ENCODE measurements around the gene VGLL2. TPM values are rescaled to one million over a fixed set of nuclear protein-coding genes. Genes with fewer than 3 reads are reported as not detected.

The VGLL2 gene
- polyA plus RNA-seq, 1 experiment = not detected

DNA sequence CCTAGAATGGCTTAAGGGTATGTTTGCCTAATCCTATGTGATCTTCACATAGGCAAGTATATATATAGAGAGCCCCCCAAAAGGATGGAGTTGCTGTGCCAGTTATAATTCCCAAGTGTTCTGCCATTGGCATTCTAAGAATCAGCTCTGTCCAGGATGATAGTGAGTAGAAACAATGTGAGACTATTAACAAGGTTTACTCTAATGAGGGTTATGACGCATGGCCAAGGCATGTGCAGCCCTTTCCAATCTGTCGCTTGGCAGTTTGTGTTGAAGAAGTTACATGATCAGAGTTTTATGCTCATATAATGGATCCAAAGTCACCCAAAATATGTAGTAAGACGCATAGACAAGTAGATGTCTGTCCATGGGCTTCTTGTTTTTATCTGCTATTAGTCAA is 33.6 kb downstream of the VGLL2 start:
- no peaks in the 10 kb centered on the region for H3K27me3 ChIP-seq (ENCODE audit: control insufficient read depth, insufficient read depth, low read length)
- ChIA-PET CTCF (interaction anchor here (0.6 kb wide), 1 partner anchor 866 kb away, joined by 3 read pairs; no protein-coding TSS in a partner anchor), POLR2A (no interaction called here)
- no peaks in the 10 kb centered on the region for H3K36me3 ChIP-seq (ENCODE audit: control insufficient read depth, insufficient read depth, low read length)
- TF ChIP-seq, protein P1, sequence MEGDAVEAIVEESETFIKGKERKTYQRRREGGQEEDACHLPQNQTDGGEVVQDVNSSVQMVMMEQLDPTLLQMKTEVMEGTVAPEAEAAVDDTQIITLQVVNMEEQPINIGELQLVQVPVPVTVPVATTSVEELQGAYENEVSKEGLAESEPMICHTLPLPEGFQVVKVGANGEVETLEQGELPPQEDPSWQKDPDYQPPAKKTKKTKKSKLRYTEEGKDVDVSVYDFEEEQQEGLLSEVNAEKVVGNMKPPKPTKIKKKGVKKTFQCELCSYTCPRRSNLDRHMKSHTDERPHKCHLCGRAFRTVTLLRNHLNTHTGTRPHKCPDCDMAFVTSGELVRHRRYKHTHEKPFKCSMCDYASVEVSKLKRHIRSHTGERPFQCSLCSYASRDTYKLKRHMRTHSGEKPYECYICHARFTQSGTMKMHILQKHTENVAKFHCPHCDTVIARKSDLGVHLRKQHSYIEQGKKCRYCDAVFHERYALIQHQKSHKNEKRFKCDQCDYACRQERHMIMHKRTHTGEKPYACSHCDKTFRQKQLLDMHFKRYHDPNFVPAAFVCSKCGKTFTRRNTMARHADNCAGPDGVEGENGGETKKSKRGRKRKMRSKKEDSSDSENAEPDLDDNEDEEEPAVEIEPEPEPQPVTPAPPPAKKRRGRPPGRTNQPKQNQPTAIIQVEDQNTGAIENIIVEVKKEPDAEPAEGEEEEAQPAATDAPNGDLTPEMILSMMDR (IDR thresholded peaks at IDR 0.05; ENCODE audit: insufficient read depth, low read depth, low read length) = no peak
- no peak overlapping the region for H3K4me3 ChIP-seq (ENCODE audit: low read depth, low read length)
- no peak for DNase-seq (ENCODE audit: low read depth)

DNA sequence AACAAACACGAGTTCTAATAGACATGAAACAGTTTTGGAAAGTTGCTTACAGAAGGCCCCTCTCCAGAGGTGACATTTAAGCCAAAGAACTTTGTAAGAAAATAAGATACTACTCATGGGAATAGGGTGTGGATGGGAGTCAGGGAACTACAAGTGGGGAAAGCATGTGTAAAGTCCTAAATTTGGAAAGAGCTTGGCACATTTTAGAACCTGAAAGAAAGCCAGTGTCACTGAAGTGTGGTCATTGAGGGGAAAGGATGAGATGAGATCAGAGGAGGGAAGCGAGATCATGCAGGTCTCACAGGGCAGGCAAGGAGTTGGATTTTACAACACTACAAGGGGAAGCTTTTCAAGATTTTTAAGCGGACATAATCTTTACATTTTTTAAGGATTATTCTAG is 38.0 kb downstream of the VGLL2 start:
- ChIA-PET CTCF (interaction anchor here (1.5 kb wide), 1 partner anchor 9 kb away, joined by 3 read pairs; no protein-coding TSS in a partner anchor), POLR2A (no interaction called here)
- H3K4me3 ChIP-seq (ENCODE audit: low read depth, low read length) = no peak overlapping the region
- no peaks in the 10 kb centered on the region for H3K36me3 ChIP-seq (ENCODE audit: control insufficient read depth, insufficient read depth, low read length)
- H3K27me3 ChIP-seq (ENCODE audit: control insufficient read depth, insufficient read depth, low read length) = no peaks in the 10 kb centered on the region; the same call in 1 of the 2 replicates
- DNase-seq (ENCODE audit: low read depth) = no peak
- TF ChIP-seq, protein P1 (IDR thresholded peaks at IDR 0.05; ENCODE audit: insufficient read depth, low read depth, low read length) = no peak

DNA sequence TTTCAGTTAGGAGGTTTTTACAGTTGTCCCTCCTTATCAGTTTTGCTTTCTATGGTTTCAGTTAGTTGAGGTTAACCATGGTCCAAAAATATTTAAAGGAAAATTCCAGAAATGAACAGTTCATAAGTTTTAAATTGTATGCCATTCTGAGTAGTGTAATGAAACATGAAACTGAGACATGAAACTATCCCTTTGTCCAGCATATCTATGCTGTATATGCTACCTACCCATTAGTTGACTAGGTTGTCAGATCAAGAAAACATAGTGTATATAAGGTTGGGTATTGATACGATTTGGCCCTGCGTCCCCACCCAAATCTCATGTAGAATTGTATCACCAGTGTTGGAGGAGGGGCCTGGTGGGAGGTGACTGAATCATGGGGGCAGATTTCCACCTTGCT is 39.1 kb downstream of the VGLL2 start:
- ChIA-PET POLR2A (no interaction called here), CTCF (no interaction called here)
- Histone ChIP-seq H3K36me3 (ENCODE audit: control insufficient read depth, insufficient read depth, low read length) (no peaks in the 10 kb centered on the region), H3K4me3 (ENCODE audit: low read depth, low read length) (no peak overlapping the region), H3K27me3 (ENCODE audit: control insufficient read depth, insufficient read depth, low read length) (no peaks in the 10 kb centered on the region; the same call in 1 of the 2 replicates)
- no peak for DNase-seq (ENCODE audit: low read depth)
- TF ChIP-seq, protein P1 (IDR thresholded peaks at IDR 0.05; ENCODE audit: insufficient read depth, low read depth, low read length) = no peak

DNA sequence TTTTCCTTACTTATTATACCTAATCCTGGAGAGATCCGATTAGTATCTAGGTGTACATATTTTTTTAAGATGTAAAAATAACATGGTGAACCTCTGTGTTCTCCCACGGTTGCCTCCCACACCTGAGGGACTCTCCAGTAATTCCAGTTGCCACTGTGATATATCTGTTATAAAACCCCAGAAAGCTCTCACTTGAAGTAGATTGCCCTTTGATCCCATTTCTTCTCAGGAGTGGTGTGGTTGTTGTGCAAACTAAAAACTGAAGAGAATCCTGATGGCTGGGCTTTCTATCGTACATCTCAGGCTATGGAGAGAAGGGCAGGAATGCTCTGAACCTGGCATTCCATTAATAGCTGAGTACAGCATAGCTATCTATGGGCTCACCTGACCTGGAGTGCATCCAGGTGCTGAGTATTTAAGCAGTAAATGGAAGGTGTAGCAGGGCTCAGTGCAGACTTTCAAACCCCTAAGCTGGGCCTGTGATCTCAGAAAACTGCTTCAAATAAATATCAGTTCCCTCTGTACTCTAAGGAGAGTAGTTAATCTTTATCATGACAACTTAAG is 41.0 kb downstream of the VGLL2 start:
- ChIA-PET POLR2A (no interaction called here), CTCF (no interaction called here)
- TF ChIP-seq, protein P1 (IDR thresholded peaks at IDR 0.05; ENCODE audit: insufficient read depth, low read depth, low read length) = no peak
- DNase-seq (ENCODE audit: low read depth) = no peak
- no peaks in the 10 kb centered on the region for H3K36me3 ChIP-seq (ENCODE audit: control insufficient read depth, insufficient read depth, low read length)
- H3K4me3 ChIP-seq (ENCODE audit: low read depth, low read length) = no peak overlapping the region
- no peaks in the 10 kb centered on the region; the same call in 1 of the 2 replicates for H3K27me3 ChIP-seq (ENCODE audit: control insufficient read depth, insufficient read depth, low read length)

DNA sequence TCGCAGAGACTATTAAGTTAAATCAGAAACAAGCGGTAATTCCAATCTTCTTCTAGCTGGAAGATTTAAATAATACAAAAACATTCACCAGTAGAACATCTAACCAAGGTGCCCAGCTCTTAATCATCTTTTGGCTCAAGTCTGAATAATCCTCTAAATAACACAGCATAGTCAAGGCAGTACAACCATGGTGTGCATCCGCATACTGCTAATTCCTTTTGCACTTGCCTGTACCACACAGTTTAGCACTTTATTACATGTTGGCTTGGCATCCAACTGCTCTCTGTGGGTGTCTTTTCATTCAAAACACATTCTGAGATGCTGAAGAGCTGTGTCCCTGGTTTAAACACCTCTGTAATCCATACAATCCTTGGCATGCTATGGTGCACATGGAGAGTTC is 42.3 kb downstream of the VGLL2 start:
- ChIA-PET CTCF (no interaction called here), POLR2A (no interaction called here)
- no peak for DNase-seq (ENCODE audit: low read depth)
- Histone ChIP-seq H3K36me3 (ENCODE audit: control insufficient read depth, insufficient read depth, low read length) (no peaks in the 10 kb centered on the region), H3K27me3 (ENCODE audit: control insufficient read depth, insufficient read depth, low read length) (no peaks in the 10 kb centered on the region; the same call in 1 of the 2 replicates), H3K4me3 (ENCODE audit: low read depth, low read length) (no peak overlapping the region)
- TF ChIP-seq, protein P1 (IDR thresholded peaks at IDR 0.05; ENCODE audit: insufficient read depth, low read depth, low read length) = no peak
